ENCODE results near the gene ARHGEF12. TPM values are rescaled to one million over a fixed set of nuclear protein-coding genes. Genes with fewer than 3 reads are reported as not detected.

ARHGEF12 gene
- total and polyA plus RNA-seq, 2 donors (not counting 1 experiment from before 2014, with no cell fraction given) = 2.0 to 21.6 TPM

DNA sequence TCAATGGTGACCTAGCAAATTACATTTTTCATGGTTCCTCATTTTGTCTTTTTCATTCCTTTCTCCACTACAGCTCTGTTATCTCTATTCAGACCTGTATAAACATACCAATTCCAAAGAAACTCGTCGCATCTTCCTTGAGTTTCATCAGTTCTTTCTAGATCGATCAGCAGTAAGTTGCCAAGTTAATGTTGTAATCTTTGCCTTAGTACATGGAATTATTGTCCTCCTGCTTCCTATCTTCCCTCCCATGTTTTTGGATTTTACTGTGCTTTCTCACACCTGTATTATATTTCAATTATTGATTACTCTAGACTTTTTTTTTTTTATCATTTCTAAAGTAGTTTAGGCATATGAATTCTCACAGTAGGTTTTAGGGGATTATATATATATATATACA, 105.8 kb downstream of the ARHGEF12 start:
- TF ChIP-seq, protein P1, sequence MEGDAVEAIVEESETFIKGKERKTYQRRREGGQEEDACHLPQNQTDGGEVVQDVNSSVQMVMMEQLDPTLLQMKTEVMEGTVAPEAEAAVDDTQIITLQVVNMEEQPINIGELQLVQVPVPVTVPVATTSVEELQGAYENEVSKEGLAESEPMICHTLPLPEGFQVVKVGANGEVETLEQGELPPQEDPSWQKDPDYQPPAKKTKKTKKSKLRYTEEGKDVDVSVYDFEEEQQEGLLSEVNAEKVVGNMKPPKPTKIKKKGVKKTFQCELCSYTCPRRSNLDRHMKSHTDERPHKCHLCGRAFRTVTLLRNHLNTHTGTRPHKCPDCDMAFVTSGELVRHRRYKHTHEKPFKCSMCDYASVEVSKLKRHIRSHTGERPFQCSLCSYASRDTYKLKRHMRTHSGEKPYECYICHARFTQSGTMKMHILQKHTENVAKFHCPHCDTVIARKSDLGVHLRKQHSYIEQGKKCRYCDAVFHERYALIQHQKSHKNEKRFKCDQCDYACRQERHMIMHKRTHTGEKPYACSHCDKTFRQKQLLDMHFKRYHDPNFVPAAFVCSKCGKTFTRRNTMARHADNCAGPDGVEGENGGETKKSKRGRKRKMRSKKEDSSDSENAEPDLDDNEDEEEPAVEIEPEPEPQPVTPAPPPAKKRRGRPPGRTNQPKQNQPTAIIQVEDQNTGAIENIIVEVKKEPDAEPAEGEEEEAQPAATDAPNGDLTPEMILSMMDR (IDR thresholded peaks at IDR 0.05) = no peak
- TF ChIP-seq EZH2 (IDR thresholded peaks at IDR 0.05; ENCODE audit: borderline replicate concordance, insufficient read depth, low read depth, low read length, poor library complexity, severe bottlenecking) = no peak
- no peak for ATAC-seq (ENCODE audit: low read depth)
- Histone ChIP-seq H3K9me3 (ENCODE audit: control extremely low read depth in 1 of 3, control insufficient read depth in 2 of 3, insufficient read depth in 1 of 3, low read length in 2 of 3) (no peaks in the 10 kb centered on the region), H3K79me2 (ENCODE audit: control insufficient read depth, insufficient read depth, low read length) (no peaks in the 10 kb centered on the region), H3K27me3 (replicated peaks in 1 of 4; ENCODE audit: control extremely low read depth in 1 of 4, control insufficient read depth in 3 of 4, insufficient read depth in 4 of 4, low read length in 3 of 4) (no peaks in the 10 kb centered on the region), H2AFZ (ENCODE audit: insufficient read depth, low read depth, low read length, poor library complexity, severe bottlenecking) (no peak overlapping the region), H3K36me3 (replicated peaks in 1 of 2; ENCODE audit: control extremely low read depth in 1 of 2, control insufficient read depth in 1 of 2, extremely low read depth in 1 of 2, insufficient read depth in 2 of 2, low read length in 1 of 2) (peaks cover 2 to 17% of the 10 kb centered on the region in 2 experiments), H4K20me1 (ENCODE audit: control insufficient read depth, insufficient read depth, low read length, poor library complexity, severe bottlenecking) (no peaks in the 10 kb centered on the region), H3K27ac (ENCODE audit: low read length in 2 of 2) (no peak overlapping the region), H3K9ac (ENCODE audit: low read length) (no peak overlapping the region), H3K4me2 (replicated peaks; ENCODE audit: low read depth, low read length, poor library complexity, severe bottlenecking) (no peak overlapping the region), H3K4me3 (ENCODE audit: control extremely low read depth in 1 of 5, extremely low read depth in 1 of 5, insufficient read depth in 1 of 5, low read depth in 2 of 5, low read length in 4 of 5) (no peak overlapping the region), H3K4me1 (ENCODE audit: control insufficient read depth in 2 of 2, insufficient read depth in 2 of 2, low read length in 2 of 2) (no peaks in the 10 kb centered on the region)
- intact Hi-C loops (cut with micrococcal nuclease) = no loop called here
- no peaks in the 10 kb centered on the region for H3K27me3 Mint-ChIP-seq
- no peaks in the 10 kb centered on the region for H3K4me1 Mint-ChIP-seq
- no peak overlapping the region for H3K27ac Mint-ChIP-seq
- POLR2A ChIA-PET = no interaction called here
- no peak overlapping the region for H3K4me3 Mint-ChIP-seq
- WGBS (ENCODE audit: insufficient coverage) = no CpG with 5 or more reads among the region's 3 CpGs
- CTCF ChIA-PET = no interaction called here
- no peak for DNase-seq
- H3K9me3 Mint-ChIP-seq (ENCODE audit: insufficient read depth) = no peaks in the 10 kb centered on the region

DNA sequence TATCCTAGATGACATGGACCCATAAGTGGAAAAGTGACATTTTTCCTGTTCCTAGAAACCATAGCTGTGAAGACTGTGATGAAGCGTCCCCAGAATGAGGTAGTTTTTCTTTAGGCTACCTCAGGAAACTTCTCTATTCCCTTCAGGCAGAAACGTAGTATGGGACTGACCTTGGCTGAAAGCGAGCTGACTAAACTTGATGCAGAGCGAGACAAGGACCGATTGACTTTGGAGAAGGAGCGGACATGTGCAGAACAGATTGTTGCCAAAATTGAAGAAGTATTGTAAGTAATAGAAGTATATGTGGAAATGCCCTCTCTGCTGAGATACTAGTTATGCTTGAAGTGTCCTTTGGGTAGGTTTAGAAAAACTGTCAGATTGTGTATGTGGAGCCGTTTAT, 110.6 kb downstream of the ARHGEF12 start:
- DNase-seq (no peak), ATAC-seq (ENCODE audit: low read depth) (no peak)
- WGBS (ENCODE audit: insufficient coverage) = 100% methylated on average over 6 of the region's 7 CpGs
- Histone ChIP-seq H3K27me3 (replicated peaks in 1 of 4; ENCODE audit: control extremely low read depth in 1 of 4, control insufficient read depth in 3 of 4, insufficient read depth in 4 of 4, low read length in 3 of 4) (no peaks in the 10 kb centered on the region), H3K36me3 (replicated peaks in 1 of 2; ENCODE audit: control extremely low read depth in 1 of 2, control insufficient read depth in 1 of 2, extremely low read depth in 1 of 2, insufficient read depth in 2 of 2, low read length in 1 of 2) (peaks cover 0 to 39% of the 10 kb centered on the region in 2 experiments), H3K4me3 (ENCODE audit: control extremely low read depth in 1 of 5, extremely low read depth in 1 of 5, insufficient read depth in 1 of 5, low read depth in 2 of 5, low read length in 4 of 5) (no peak overlapping the region), H3K4me1 (ENCODE audit: control insufficient read depth in 2 of 2, insufficient read depth in 2 of 2, low read length in 2 of 2) (no peaks in the 10 kb centered on the region), H3K9ac (ENCODE audit: low read length) (no peak overlapping the region), H3K9me3 (ENCODE audit: control extremely low read depth in 1 of 3, control insufficient read depth in 2 of 3, insufficient read depth in 1 of 3, low read length in 2 of 3) (no peaks in the 10 kb centered on the region), H4K20me1 (ENCODE audit: control insufficient read depth, insufficient read depth, low read length, poor library complexity, severe bottlenecking) (no peaks in the 10 kb centered on the region), H2AFZ (ENCODE audit: insufficient read depth, low read depth, low read length, poor library complexity, severe bottlenecking) (no peak overlapping the region), H3K79me2 (ENCODE audit: control insufficient read depth, insufficient read depth, low read length) (no peaks in the 10 kb centered on the region), H3K27ac (ENCODE audit: low read length in 2 of 2) (no peak overlapping the region), H3K4me2 (replicated peaks; ENCODE audit: low read depth, low read length, poor library complexity, severe bottlenecking) (no peak overlapping the region)
- H3K27ac Mint-ChIP-seq = no peak overlapping the region
- no peaks in the 10 kb centered on the region for H3K4me1 Mint-ChIP-seq
- H3K9me3 Mint-ChIP-seq (ENCODE audit: insufficient read depth) = no peaks in the 10 kb centered on the region
- H3K4me3 Mint-ChIP-seq = no peak overlapping the region
- H3K27me3 Mint-ChIP-seq = no peaks in the 10 kb centered on the region
- ChIA-PET POLR2A (no interaction called here), CTCF (no interaction called here)
- intact Hi-C loops (cut with micrococcal nuclease) = no loop called here
- TF ChIP-seq, protein P1 (IDR thresholded peaks at IDR 0.05) = no peak
- TF ChIP-seq EZH2 (IDR thresholded peaks at IDR 0.05; ENCODE audit: borderline replicate concordance, insufficient read depth, low read depth, low read length, poor library complexity, severe bottlenecking) = no peak
